Stimulated activated CD4-positive, alpha-beta T cell treated with anti-CD3 and anti-CD28 coated beads, Interleukin-1b, Interleukin-23, amount 100 ng/mL, for 24 hours (primary cell): ENCODE data around the gene RAPGEF1.

Experiments
- DNase-seq, 4 experiments: peaks; one replicate each; pipeline ENCODE4 v3.0.0-alpha.2; 2020; ENCODE audit warnings: low read depth in 4 of 4, low spot score in 1 of 4

Gene RAPGEF1

GRCh38 chr9:131608493-131609037 is 131.3 kb downstream of the RAPGEF1 start:
- DNase-seq: no peak

DNA sequence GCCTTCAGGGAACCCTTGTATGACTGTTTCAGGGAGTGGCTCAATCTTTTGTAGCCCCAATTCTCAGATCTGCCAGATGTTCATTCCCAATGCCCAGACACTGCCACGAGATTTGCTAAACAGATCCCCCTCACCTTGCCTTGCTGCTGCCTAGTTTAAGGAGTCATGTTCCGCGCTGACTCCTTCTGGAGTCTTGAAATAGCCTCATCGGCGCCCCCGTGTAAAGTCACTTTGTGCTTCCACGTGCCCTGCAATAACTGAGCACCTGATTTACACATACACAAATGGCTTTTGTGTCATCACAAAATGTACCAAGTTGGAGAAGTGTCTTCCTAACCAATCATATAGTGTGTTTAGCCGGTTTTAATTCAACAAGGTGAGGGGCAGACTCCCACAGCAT is 132.3 kb downstream of the RAPGEF1 start:
- no peak for DNase-seq

DNA sequence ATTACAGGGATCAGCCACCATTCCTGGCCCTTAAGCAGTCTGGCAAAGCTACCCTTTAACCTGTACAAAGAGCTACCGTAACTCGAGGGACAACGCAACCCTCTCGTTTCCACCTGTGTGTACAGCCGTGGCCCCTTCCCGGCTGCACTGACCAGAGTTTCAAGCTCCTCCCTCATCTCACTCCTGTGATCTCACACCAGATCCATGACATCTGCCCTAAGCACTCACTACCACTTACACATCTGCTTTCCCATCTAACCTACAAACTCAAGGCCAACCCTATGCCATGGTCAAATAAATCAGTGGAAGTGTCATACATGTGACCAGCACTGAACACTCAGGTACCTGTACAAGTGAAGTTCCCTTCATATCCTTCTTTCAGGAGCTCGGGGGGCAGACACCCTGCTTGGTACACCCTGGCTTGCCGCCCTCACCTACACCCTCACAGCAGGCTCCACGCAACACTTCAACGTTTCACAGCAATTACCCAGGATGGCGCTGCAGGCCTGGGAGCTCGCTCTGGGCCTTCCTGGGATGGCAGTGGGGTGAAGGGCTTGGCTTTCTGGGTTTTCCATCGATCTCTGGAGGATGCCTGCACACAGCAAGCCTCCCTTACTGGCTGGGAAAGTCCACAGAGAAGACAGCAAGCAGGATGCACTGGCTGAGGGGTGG is 132.8 kb downstream of the RAPGEF1 start:
- DNase-seq: no peak

- DNase-seq: no peak
These were observed 133.9 kb downstream of the RAPGEF1 start for GRCh38 chr9:131605770-131606590.

- DNase-seq: no peak
These were observed 136.0 kb downstream of the RAPGEF1 start for GRCh38 chr9:131603711-131604439.

GRCh38 chr9:131603199-131603598 is 136.7 kb downstream of the RAPGEF1 start:
- DNase-seq: no peak

DNA sequence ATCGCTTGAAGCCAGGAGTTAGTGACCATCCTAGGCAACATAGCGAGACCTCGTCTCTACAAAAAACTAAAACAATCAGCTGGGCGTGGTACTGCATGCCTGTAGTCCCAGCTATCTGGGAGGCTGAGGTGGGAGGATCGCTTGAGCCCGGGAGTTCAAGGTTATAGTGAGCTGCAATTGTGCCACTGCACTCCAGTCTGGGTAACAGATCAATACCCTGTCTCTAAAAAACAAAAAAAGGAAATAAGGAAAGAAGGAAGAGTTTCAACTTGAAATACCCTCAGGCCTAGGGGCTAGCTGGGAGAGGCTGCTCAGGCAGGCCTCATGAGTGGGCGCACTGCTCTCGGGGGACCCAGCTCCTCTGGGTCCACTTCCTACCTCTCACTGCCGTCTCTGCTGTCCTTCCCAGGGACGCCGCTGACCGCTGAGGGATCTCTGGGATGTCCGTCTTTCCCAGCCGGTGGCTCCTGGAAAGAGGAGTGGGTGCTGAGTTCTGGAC is 138.1 kb downstream of the RAPGEF1 start:
- no peak for DNase-seq

DNA sequence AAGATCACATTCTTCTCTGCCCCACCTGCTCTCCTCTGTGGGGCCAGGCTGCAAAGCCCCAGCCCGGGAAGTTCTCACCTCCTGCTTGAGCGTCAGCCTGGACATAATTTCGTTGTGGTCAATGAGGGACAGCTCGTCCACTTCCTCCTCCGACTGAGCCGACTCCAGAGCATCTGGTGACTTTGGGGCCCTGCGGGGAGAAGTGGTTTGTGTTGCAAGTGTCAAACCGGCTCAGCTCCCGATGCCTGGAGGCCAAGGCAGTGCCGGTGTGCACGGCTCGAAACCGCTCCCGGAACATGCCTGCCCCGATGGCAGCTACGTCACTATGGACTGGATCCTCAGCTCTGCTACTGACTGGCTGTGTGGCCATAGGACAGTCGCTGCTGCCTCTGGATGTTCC is 141.8 kb downstream of the RAPGEF1 start:
- no peak for DNase-seq

- DNase-seq: no peak
These were observed 142.6 kb downstream of the RAPGEF1 start for GRCh38 chr9:131597246-131597645.

- no peak for DNase-seq
These were observed 143.5 kb downstream of the RAPGEF1 start for GRCh38 chr9:131596430-131596743.

- DNase-seq: no peak
These were observed 144.0 kb downstream of the RAPGEF1 start for GRCh38 chr9:131595696-131596429.

DNA sequence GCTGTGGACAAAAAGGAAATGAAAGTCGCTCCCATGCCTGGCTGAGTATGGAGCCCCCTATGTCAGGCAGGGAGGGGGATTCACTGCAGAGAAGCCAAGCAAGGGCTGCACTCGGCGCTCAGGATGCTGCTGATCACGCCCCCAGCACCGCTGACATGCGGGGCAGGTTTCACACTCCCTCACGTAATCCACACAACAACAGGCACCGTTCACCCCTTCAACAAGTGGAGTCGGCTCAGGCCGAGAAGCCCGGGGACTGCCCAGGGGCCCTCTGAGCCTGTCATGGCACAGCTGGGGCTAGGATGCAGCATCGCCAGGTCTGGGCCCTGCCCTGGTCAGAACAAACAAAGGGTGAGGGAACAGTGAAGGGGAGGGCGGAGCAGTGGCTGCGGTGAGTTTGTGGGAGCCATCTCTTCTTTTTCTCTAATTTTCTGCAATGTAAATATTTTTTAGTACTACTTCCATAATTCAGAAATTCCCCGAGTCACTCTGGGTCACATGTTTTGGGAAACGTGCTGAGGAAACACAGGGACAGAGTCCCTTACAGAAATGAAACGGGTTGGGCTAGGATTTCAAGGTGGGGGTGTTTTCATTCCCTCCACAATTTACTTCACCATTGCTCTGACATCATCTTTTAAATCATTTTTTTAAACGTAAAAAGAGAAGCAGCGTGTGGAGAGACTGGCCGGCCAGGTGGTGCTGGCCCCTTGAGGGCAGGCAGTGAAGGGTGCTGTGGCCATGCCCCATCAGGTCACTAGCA is 144.8 kb downstream of the RAPGEF1 start:
- DNase-seq: no peak

GRCh38 chr9:131593936-131594665 is 145.8 kb downstream of the RAPGEF1 start:
- no peak for DNase-seq

DNA sequence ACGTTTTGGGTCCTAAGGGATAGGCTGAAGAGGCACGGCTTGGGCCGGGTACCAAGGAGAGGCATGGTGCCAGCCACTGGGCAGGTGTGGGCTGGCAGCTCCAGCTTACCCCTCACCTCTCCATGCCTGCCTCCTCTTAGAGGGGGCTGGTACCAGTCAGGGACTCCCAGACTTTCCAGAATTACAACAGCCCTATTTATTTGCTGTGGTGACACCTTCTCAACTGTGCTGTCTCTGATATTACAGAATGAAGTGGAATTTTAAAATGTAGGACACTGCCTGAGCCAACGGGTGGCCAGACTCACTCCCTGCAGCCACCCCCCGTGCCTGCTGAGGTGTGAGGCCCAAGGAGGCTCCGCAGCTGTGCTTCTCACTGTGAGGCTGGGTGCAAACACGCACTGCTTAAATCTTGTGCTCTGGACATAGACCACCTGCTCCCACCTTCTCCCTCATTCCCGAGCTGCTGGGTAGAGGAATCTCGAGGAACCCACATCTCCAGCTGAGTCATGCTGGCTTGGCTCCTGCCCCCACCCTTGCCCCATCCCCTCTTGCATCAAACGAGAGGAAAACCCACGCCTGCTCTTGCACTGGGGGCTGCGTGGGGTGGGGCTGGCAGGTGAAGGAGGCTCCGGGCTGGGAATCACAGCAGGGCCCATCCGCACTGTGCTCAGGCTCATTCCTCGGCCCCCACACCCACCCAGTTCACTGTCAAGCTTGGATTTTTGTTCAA is 146.6 kb downstream of the RAPGEF1 start:
- DNase-seq: no peak

DNA sequence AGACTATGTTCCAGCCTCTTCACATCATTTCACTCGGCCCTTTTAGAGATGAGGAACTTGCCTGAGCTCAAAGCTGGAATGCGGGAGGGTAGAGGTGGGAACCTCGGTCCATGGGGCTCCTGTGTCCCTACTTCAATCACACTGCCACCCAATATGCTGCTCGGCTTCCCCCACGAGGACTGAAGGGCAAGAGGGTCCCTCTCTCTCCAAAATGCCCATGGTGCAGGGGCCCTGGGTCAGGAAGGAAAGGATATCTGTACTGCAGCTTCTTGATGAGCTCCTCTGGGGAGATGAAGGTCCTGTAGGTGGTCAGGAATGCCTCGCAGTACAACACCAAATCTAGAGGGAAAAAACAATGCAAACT is 148.0 kb downstream of the RAPGEF1 start:
- DNase-seq: no peak

DNA sequence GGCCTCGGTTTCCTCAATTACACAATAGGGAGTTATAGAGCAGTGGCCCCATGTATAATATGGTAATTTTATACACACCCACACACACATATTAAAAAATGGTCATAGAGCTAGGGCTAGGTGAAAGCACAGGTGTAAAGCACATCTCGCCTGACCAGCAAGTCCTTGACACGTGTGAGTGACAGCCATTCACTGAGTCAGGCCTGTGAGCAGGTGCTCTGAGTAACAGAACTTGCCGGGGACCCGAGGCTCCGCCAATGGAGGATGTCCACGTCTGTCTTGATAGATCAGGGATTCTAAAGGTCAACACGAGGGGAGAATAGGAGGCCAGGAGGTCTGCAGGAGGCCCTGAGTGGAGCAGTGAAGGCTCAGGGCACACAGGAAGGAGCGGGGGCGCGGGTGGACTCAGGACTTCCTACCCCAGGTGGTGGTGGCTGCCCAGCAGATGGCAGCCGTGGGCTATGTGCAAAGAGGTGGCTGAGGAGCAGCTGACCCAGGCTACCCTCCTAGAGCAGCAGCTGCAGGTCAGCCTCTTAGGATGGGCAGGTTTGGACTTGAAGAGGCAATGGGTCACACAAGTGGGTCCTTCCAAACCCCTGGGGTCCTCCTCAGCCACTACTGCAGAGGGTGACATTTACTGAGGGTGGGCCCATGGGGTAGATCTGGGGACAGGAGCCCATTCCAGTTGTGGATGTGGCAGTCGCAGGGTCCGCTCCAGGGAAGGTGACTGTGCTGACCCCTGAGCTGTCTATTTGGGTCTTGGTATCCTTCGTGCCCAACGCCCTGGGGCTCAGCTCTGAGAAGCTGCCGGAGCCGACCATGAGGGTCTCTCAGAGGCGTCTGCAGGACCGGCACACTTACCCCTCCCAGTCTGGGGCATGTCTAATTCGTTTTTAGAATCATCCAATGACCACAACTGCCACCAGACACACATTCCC is 148.7 kb downstream of the RAPGEF1 start:
- peak; percentile 39 to 68 (median 56) for DNase-seq

DNA sequence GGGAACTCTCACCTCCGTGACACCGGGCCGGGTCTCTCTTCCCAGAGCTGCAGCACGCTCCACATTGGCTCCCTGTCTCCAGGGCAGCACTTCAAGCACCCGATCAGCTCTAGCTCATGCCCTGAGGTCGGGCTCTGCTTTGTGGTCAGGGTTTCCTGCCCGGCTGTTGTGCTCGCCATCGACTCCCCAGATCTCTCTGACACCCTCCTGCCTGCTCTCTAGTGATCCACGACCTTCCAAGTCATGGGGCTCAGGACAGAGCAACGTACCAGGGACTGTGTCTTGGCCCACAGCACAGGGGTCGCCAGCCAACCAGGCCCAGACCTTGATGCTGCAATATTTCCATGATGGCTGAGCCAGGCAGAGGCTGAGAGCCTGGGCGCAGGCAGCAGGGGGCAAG is 149.4 kb downstream of the RAPGEF1 start:
- DNase-seq: no peak

- no peak for DNase-seq
These were observed 149.9 kb downstream of the RAPGEF1 start for GRCh38 chr9:131589993-131590392.
